K562 (cell line): ENCODE results near the gene HSDL1. TPM values are rescaled to one million over a fixed set of nuclear protein-coding genes. Genes with fewer than 3 reads are reported as not detected.

Experiments used
- ATAC-seq: fragments of 200-7000 bp; cut with Tn5 transposase; 3 replicates; pipeline ENCODE4 v1.9.1; 2020; ENCODE audit warnings: moderate library complexity
- BruUV-seq: library from RNA; stranded (reverse); fragments of 400-500 nt; replicated peaks from 2 replicates; lab custom pipeline; 2021; lab: Mats Ljungman, UMichigan
- CTCF ChIA-PET: fragments of 300-600 bp; formaldehyde crosslinking; extraction: SDS; loops from one replicate; lab custom pipeline; 2021; ENCODE audit warnings: low intra/inter-chr PET ratio; lab: Yijun Ruan, JAX
- POLR2A ChIA-PET: fragments of 300-600, 350-650 bp; sonication (Branson Sonifier 250); formaldehyde crosslinking; extraction: SDS; loops from one replicate; lab custom pipeline; 2021; ENCODE audit warnings: antibody characterized with exemption, inconsistent platforms; lab: Yijun Ruan, JAX
- DNase-seq, 4 experiments: peaks; one replicate each; pipeline versions ENCODE4 v3.0.0 to v3.0.0-alpha.2; 2011 to 2018; ENCODE audit warnings: low spot score in 3 of 4, mixed read lengths in 3 of 4; ENCODE audit errors: extremely low read depth in 1 of 4
- FAIRE-seq: peaks from 2 replicates; lab custom pipeline; 2011; peaks lifted over from hg19 to GRCh38; lab: Jason Lieb, UNC
- H2AFZ ChIP-seq: 2 replicates; pipeline ENCODE4 v1.6.0; 2011; ENCODE audit warnings: low read depth, low read length, control low read depth, inconsistent platforms
- H3K27ac ChIP-seq: fragments of 200-600 bp; 3 replicates; pipeline ENCODE4 v1.8.0; 2011; ENCODE audit warnings: low read depth, mild to moderate bottlenecking, control low read depth, inconsistent platforms, low read length, moderate library complexity, mixed read lengths; ENCODE audit errors: extremely low read depth
- H3K27me3 ChIP-seq, 2 experiments: fragments of 300-600 bp in 1 of 2; 2 replicates in 1 of 2; 3 replicates in 1 of 2; pipeline versions ENCODE4 v1.6.0 to v1.8.0; 2011; ENCODE audit warnings: inconsistent platforms in 2 of 2, low read length in 2 of 2, mild to moderate bottlenecking in 1 of 2, mixed read lengths in 1 of 2, moderate library complexity in 1 of 2; ENCODE audit not compliant: control insufficient read depth in 2 of 2, insufficient read depth in 2 of 2
- H3K36me3 ChIP-seq: fragments of 300-600 bp; 3 replicates; pipeline ENCODE4 v1.8.0; 2011; ENCODE audit warnings: mild to moderate bottlenecking, low read length, inconsistent platforms; ENCODE audit not compliant: control insufficient read depth, insufficient read depth
- H3K4me1 ChIP-seq, 2 experiments: fragments of 200-600 bp in 1 of 2; replicated peaks in 1 of 2; 2 replicates in 1 of 2; 3 replicates in 1 of 2; pipeline versions ENCODE4 v1.5.1 to v1.8.0; 2011; ENCODE audit warnings: inconsistent platforms in 2 of 2, low read length in 2 of 2, mild to moderate bottlenecking in 1 of 2, mixed read lengths in 1 of 2, moderate library complexity in 1 of 2; ENCODE audit not compliant: control insufficient read depth in 2 of 2, insufficient read depth in 2 of 2
- H3K4me2 ChIP-seq: 2 replicates; pipeline ENCODE4 v1.6.1; 2011; ENCODE audit warnings: low read length, control low read depth, inconsistent platforms, mixed read lengths; ENCODE audit not compliant: insufficient read depth
- H3K4me3 ChIP-seq: fragments of 200-600 bp; sonication (generic), shearing (Covaris generic); 2 replicates; pipeline ENCODE4 v1.5.1; 2016; ENCODE audit warnings: control low read depth, inconsistent platforms
- H3K79me2 ChIP-seq: fragments of 200-600 bp; 3 replicates; pipeline ENCODE4 v1.8.0; 2011; ENCODE audit warnings: low read length, inconsistent platforms; ENCODE audit not compliant: control insufficient read depth, insufficient read depth
- H3K9ac ChIP-seq, 2 experiments: 2 replicates each; pipeline versions ENCODE4 v1.6.0 to v1.6.1; 2011; ENCODE audit warnings: low read depth in 2 of 2, low read length in 2 of 2, control low read depth in 1 of 2, inconsistent platforms in 1 of 2, mild to moderate bottlenecking in 1 of 2, mixed read lengths in 1 of 2; ENCODE audit not compliant: insufficient read depth in 1 of 2
- H3K9me1 ChIP-seq: one replicate; pipeline ENCODE4 v1.6.0; 2011; ENCODE audit warnings: inconsistent platforms, mild to moderate bottlenecking, low read length, moderate library complexity; ENCODE audit not compliant: control insufficient read depth, insufficient read depth
- H3K9me3 ChIP-seq: replicated peaks from 2 replicates; pipeline ENCODE4 v1.5.1; 2011; ENCODE audit warnings: low read depth, low read length, inconsistent platforms; ENCODE audit not compliant: control insufficient read depth, insufficient read depth
- H4K20me1 ChIP-seq: replicated peaks from 2 replicates; pipeline ENCODE4 v1.6.1; 2011; ENCODE audit warnings: low read length, inconsistent platforms, mixed read lengths; ENCODE audit not compliant: control insufficient read depth, insufficient read depth
- CBX8 ChIP-seq: fragments of 200-600 bp; sonication (generic); IDR thresholded peaks from 2 replicates; pipeline ENCODE4 v1.6.1; 2012; ENCODE audit warnings: borderline replicate concordance, mixed run types, low read depth, mild to moderate bottlenecking, moderate library complexity, mixed read lengths, low read length, control low read depth, inconsistent platforms; ENCODE audit not compliant: poor library complexity, severe bottlenecking; ENCODE audit errors: extremely low read depth
- ETV5 ChIP-seq: sonication (generic); formaldehyde crosslinking; IDR thresholded peaks from 2 replicates; pipeline ENCODE4 v1.4.0; 2020; ENCODE audit warnings: low read depth, mild to moderate bottlenecking, missing genetic modification reagents
- NFIC ChIP-seq: fragments of 450-650 bp; IDR thresholded peaks from 2 replicates; pipeline ENCODE4 v1.6.1; 2017; ENCODE audit warnings: mild to moderate bottlenecking, inconsistent platforms
- RAD51 ChIP-seq: fragments of 450-650 bp; IDR thresholded peaks from 2 replicates; pipeline ENCODE4 v1.7.1; 2016; ENCODE audit warnings: low read depth, mild to moderate bottlenecking, borderline replicate concordance
- ZNF184 ChIP-seq: sonication (generic); formaldehyde crosslinking; IDR thresholded peaks from 2 replicates; pipeline ENCODE4 v1.5.0; 2020; ENCODE audit warnings: missing genetic modification reagents
- ZNF217 ChIP-seq: sonication (generic); formaldehyde crosslinking; IDR thresholded peaks from 2 replicates; pipeline ENCODE4 v1.8.0; 2022; ENCODE audit warnings: mild to moderate bottlenecking, missing genetic modification reagents
- ZNF639 ChIP-seq, 2 experiments: fragments of 200-800 bp in 1 of 2; sonication (Bioruptor generic) in 1 of 2; sonication (generic) in 1 of 2; formaldehyde crosslinking in 1 of 2; IDR thresholded peaks in 1 of 2; conservative IDR thresholded peaks in 1 of 2; 2 replicates each; pipeline versions ENCODE4 v1.5.0 to v1.6.1; 2016 to 2020; ENCODE audit warnings: missing compliant biosample characterization in 1 of 2, missing genetic modification characterization in 1 of 2, missing genetic modification reagents in 1 of 2
- WGBS: fragments of 100-300 bp; shearing (Covaris generic); methylation state at CpG from one replicate; pipeline ENCODE4 v1.1.6; 2016; ENCODE audit warnings: low coverage, mixed read lengths; ENCODE audit not compliant: insufficient coverage; ENCODE audit errors: missing lambda C conversion rate; 5-methylcytosine and 5-hydroxymethylcytosine counted together
- in situ Hi-C: fragments of 300-500 bp; cut with MboI; formaldehyde crosslinking; loops from 4 replicates; pipeline ENCODE4 v1.15.0; 2018; ENCODE audit warnings: inconsistent platforms, mixed read lengths
- intact Hi-C: fragments of 100-400 bp; cut with micrococcal nuclease; formaldehyde crosslinking; loops from 2 replicates; pipeline ENCODE4 v1.14.2; 2022
- polyA plus RNA-seq, 8 experiments: library from polyadenylated mRNA; depleted of rRNA in 4 of 8; stranded (reverse) in 5 of 8; unstranded in 3 of 8; fragments of >200 nt; fragmentation: Nextera tagmentation in 2 of 8; fragmentation: Illumina TruSeq in 1 of 8; extraction: Ambion mirVana in 2 of 8; extraction: Trizol in 1 of 8; gene quantifications; 2 replicates each; pipeline versions ENCODE4 v1.2.1 to v1.2.3, GENCODE V29; 2011 to 2014; ENCODE audit warnings: inconsistent platforms in 1 of 8, missing spikeins in 1 of 8
- total RNA-seq, 7 experiments: library from RNA; depleted of rRNA in 6 of 7; stranded (reverse); fragments of >200 nt in 6 of 7; fragmentation: Illumina TruSeq in 2 of 7; extraction: Trizol in 2 of 7; gene quantifications; 2 replicates each; pipeline versions ENCODE4 v1.2.1 to v1.2.3, GENCODE V29; 2011 to 2021; ENCODE audit warnings: low replicate concordance in 1 of 7

HSDL1 gene
- total and polyA plus RNA-seq, 9 of the 15 experiments (the other 6 are each of a cell fraction or from before 2014, with no cell fraction given): 14.8 to 41.2 (median 27.7) TPM

DNA sequence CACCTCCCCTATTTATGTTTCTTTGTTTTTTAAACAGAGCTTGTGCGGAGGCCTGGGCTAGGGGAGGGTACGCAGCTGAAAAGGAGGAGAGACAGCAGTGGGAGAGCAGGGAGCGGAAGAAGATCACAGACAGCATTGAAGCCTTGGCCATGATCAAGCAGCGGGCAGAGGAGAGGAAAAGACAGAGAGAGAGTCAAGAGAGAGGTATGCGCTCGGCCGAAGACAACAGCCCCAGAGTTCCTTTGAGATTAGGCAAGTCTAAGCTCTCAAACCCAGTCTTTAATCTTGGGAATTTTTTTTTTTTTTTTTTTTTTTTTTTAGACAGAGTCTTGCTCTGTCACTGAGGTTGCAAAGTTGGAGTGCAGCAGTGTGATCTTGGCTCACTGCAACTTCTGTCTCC is 20.8 kb upstream of the HSDL1 start:
- Histone ChIP-seq H3K9me1 (no peaks in the 10 kb centered on the region), H3K36me3 (no peaks in the 10 kb centered on the region), H3K4me2 (no peak overlapping the region), H3K4me1 (peaks cover 0 to 7% of the 10 kb centered on the region in 2 experiments; a peak in 2 of 5 replicates), H3K9ac (no peak overlapping the region), H3K27ac (no peak overlapping the region), H3K27me3 (peaks cover 52 to 64% of the 10 kb centered on the region in 2 experiments), H3K9me3 (no peaks in the 10 kb centered on the region), H3K4me3 (no peak overlapping the region), H3K79me2 (no peaks in the 10 kb centered on the region), H2AFZ (no peak overlapping the region), H4K20me1 (no peaks in the 10 kb centered on the region)
- CTCF ChIA-PET: no interaction called here
- no TSS peak for BruUV-seq
- TF ChIP-seq ZNF184: no peak
- TF ChIP-seq ETV5: no peak
- TF ChIP-seq RAD51: no peak
- no peak for TF ChIP-seq NFIC
- TF ChIP-seq ZNF217: no peak
- TF ChIP-seq CBX8: peak; percentile 28
- no peak for TF ChIP-seq ZNF639 (CRISPR knock-in tag; conservative IDR thresholded peaks at IDR 0.05 in 1 of 2, IDR thresholded peaks at IDR 0.05 in 1 of 2)
- POLR2A ChIA-PET: interaction anchor here (0.6 to 1.7 kb wide), 4 partner anchors 46 to 323 kb away, joined by 3 to 5 read pairs (median 3); partner anchors contain the start of gene MBTPS1
- ATAC-seq: no peak
- intact Hi-C loops: no loop called here
- DNase-seq: no peak
- WGBS: 26% methylated on average over 7 of the region's 7 CpGs
- FAIRE-seq: no peak
- in situ Hi-C loops: loop anchor here (5.0 kb wide), 1 partner anchor 83 kb away; no protein-coding TSS in a partner anchor
